OCI-LY7 (cell line): ENCODE measurements around the gene ADAMTS4.

ENCODE experiments used
- EZH2phosphoT487 ChIP-seq: fragments of 200-600 bp; sonication (generic); IDR thresholded peaks from 2 replicates; pipeline ENCODE4 v1.6.1; 2018; ENCODE audit warnings: low read depth, borderline replicate concordance, mild to moderate bottlenecking, mixed run types, antibody characterized with exemption, low read length, moderate library complexity, mixed read lengths
- TF ChIP-seq, protein P1 (sequence below): fragments of 200-600 bp; sonication (generic); conservative IDR thresholded peaks from 2 replicates; pipeline ENCODE4 v1.5.1; 2014; ENCODE audit warnings: mild to moderate bottlenecking, antibody characterized with exemption, low read length, moderate library complexity, mixed read lengths

DNA sequence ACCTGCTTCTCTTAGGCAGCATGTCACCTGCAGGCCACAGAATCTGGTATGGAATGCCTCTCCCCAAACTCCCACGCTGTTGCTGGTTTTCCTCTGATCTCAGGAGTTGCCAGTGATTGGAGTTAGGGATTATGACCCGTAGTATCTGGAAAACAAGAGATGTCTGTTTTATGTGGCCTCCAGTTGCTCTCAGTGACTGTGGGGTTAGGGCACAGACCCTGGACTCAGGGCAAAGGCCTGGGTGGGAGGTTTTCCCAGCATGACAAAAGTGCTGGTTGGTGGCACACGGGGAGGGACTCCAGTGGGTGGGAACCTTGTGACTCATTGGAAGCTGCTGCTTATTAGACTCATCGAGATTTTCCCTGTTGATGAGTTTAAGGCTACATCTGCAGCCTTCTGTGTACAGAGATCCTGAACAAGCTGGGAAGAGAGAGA, 39.2 kb upstream of the ADAMTS4 start, which contains the start of gene NR1I3:
- TF ChIP-seq, protein P1, sequence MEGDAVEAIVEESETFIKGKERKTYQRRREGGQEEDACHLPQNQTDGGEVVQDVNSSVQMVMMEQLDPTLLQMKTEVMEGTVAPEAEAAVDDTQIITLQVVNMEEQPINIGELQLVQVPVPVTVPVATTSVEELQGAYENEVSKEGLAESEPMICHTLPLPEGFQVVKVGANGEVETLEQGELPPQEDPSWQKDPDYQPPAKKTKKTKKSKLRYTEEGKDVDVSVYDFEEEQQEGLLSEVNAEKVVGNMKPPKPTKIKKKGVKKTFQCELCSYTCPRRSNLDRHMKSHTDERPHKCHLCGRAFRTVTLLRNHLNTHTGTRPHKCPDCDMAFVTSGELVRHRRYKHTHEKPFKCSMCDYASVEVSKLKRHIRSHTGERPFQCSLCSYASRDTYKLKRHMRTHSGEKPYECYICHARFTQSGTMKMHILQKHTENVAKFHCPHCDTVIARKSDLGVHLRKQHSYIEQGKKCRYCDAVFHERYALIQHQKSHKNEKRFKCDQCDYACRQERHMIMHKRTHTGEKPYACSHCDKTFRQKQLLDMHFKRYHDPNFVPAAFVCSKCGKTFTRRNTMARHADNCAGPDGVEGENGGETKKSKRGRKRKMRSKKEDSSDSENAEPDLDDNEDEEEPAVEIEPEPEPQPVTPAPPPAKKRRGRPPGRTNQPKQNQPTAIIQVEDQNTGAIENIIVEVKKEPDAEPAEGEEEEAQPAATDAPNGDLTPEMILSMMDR = no peak
- TF ChIP-seq EZH2phosphoT487 = no peak
